Hepatocyte (in vitro differentiated cells): ENCODE results near the gene ANKEF1. TPM values are rescaled to one million over a fixed set of nuclear protein-coding genes. Genes with fewer than 3 reads are reported as not detected.

Experiments used
- DNase-seq: peaks from one replicate; pipeline ENCODE4 v3.0.0-alpha.2; 2016; ENCODE audit warnings: low spot score
- H2AFZ ChIP-seq: fragments of 200-600 bp; sonication (generic); 2 replicates; pipeline ENCODE4 v1.6.0; 2016; ENCODE audit warnings: antibody characterized with exemption, mild to moderate bottlenecking
- H3K27ac ChIP-seq: fragments of 200-600 bp; sonication (generic); 2 replicates; pipeline ENCODE4 v1.5.1; 2016; ENCODE audit warnings: mild to moderate bottlenecking
- H3K27me3 ChIP-seq: fragments of 200-600 bp; sonication (generic); 2 replicates; pipeline ENCODE4 v1.6.1; 2016
- H3K36me3 ChIP-seq: fragments of 200-600 bp; sonication (generic); replicated peaks from 2 replicates; pipeline ENCODE4 v1.5.1; 2016; ENCODE audit warnings: low read depth; ENCODE audit not compliant: insufficient read depth
- H3K4me1 ChIP-seq: fragments of 200-600 bp; sonication (generic); 2 replicates; pipeline ENCODE4 v1.5.1; 2016; ENCODE audit warnings: mild to moderate bottlenecking, moderate library complexity; ENCODE audit not compliant: insufficient read depth
- H3K4me2 ChIP-seq: fragments of 200-600 bp; sonication (generic); 2 replicates; pipeline ENCODE4 v1.6.0; 2016
- H3K4me3 ChIP-seq: fragments of 200-600 bp; sonication (generic); 2 replicates; pipeline ENCODE4 v1.5.1; 2016; ENCODE audit warnings: mild to moderate bottlenecking
- H3K79me2 ChIP-seq: fragments of 200-600 bp; sonication (generic); 2 replicates; pipeline ENCODE4 v1.6.0; 2017; ENCODE audit warnings: mild to moderate bottlenecking
- H3K9me2 ChIP-seq: fragments of 200-600 bp; sonication (generic); replicated peaks from 2 replicates; pipeline ENCODE4 v1.6.0; 2017; ENCODE audit warnings: mild to moderate bottlenecking; ENCODE audit not compliant: insufficient read depth
- H3K9me3 ChIP-seq: fragments of 200-600 bp; sonication (generic); 2 replicates; pipeline ENCODE4 v1.5.1; 2016; ENCODE audit warnings: low read depth, mild to moderate bottlenecking
- H4K20me1 ChIP-seq: fragments of 200-600 bp; sonication (generic); 2 replicates; pipeline ENCODE4 v1.6.0; 2016; ENCODE audit warnings: mild to moderate bottlenecking; ENCODE audit not compliant: insufficient read depth, poor library complexity, severe bottlenecking
- EZH2 ChIP-seq: fragments of 200-600 bp; sonication (generic); IDR thresholded peaks from 2 replicates; pipeline ENCODE4 v1.6.1; 2016; ENCODE audit warnings: antibody characterized with exemption, mild to moderate bottlenecking, borderline replicate concordance
- EZH2phosphoT487 ChIP-seq: fragments of 200-600 bp; sonication (generic); IDR thresholded peaks from one replicate; pipeline ENCODE4 v1.6.1; 2018; ENCODE audit warnings: antibody characterized with exemption, mild to moderate bottlenecking, low read depth, moderate library complexity; ENCODE audit not compliant: unreplicated experiment, severe bottlenecking
- WGBS: methylation state at CpG from one replicate; pipeline ENCODE4 v1.1.6; 2016; ENCODE audit warnings: low lambda C conversion rate; ENCODE audit errors: missing lambda C conversion rate; 5-methylcytosine and 5-hydroxymethylcytosine counted together
- polyA plus RNA-seq: library from polyadenylated mRNA; unstranded; fragments of >200 nt; fragmentation: Nextera tagmentation; extraction: Ambion mirVana; gene quantifications from 2 replicates; pipeline ENCODE4 v1.2.1, GENCODE V29; 2016
- total RNA-seq: library from RNA; depleted of rRNA; stranded (reverse); fragments of >200 nt; gene quantifications from 2 replicates; pipeline ENCODE4 v1.2.3, GENCODE V29; 2014
- TF ChIP-seq, protein P1 (sequence below): fragments of 200-600 bp; sonication (generic); IDR thresholded peaks from 2 replicates; pipeline ENCODE4 v1.5.1; 2016; ENCODE audit warnings: antibody characterized with exemption, mild to moderate bottlenecking; ENCODE audit not compliant: poor library complexity

ANKEF1 gene
- total and polyA plus RNA-seq, 2 experiments from 2014 or later = 1.2 to 4.7 TPM

DNA sequence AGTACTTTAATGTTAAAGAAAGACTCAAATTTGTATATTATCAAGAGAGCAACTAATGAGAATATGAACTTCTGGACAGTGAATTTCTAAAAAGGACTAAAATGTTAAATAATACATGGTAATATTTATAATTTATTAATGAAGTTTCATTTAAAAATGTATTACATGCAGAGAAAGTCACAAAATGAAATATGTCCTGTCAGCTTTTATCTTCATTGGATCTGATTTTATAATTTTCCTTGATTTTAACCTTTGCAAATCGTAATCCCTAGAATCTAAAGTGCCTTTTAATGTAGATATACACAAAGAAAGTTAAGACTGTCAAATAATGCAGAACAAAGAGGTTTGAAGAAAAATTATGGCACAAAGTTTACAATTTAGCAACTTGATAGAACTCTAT lies 16.4 kb downstream of the ANKEF1 start:
- Histone ChIP-seq H3K4me1 (no peaks in the 10 kb centered on the region), H3K36me3 (no peaks in the 10 kb centered on the region)

DNA sequence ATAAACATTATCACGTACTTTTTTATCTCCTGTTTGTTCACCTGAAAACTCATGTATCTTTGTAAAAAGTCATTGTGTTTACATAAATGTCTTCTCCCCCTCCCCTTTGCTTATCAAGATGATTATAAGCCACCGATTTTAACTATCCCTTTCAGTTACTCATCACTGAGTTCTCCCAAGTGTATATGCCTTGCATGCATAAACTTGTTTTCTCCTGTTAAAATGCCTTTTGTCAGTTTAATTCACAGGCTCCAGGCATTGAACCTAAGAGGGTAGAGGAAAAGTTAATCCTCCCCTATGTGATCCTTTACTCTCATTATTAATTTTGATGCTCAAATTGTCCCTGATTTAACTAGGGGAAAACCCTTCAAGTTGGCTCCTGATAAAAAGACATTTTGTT lies 24.2 kb downstream of the ANKEF1 start:
- no peaks in the 10 kb centered on the region for H3K4me1 ChIP-seq
- H3K4me3 ChIP-seq = no peak overlapping the region
- H3K9me3 ChIP-seq = no peaks in the 10 kb centered on the region
- no peaks in the 10 kb centered on the region for H3K9me2 ChIP-seq
- H3K79me2 ChIP-seq = no peaks in the 10 kb centered on the region
- no peak overlapping the region for H3K4me2 ChIP-seq
- WGBS = 22% methylated on average over 2 of the region's 2 CpGs
- H3K36me3 ChIP-seq = no peaks in the 10 kb centered on the region
- TF ChIP-seq, protein P1, sequence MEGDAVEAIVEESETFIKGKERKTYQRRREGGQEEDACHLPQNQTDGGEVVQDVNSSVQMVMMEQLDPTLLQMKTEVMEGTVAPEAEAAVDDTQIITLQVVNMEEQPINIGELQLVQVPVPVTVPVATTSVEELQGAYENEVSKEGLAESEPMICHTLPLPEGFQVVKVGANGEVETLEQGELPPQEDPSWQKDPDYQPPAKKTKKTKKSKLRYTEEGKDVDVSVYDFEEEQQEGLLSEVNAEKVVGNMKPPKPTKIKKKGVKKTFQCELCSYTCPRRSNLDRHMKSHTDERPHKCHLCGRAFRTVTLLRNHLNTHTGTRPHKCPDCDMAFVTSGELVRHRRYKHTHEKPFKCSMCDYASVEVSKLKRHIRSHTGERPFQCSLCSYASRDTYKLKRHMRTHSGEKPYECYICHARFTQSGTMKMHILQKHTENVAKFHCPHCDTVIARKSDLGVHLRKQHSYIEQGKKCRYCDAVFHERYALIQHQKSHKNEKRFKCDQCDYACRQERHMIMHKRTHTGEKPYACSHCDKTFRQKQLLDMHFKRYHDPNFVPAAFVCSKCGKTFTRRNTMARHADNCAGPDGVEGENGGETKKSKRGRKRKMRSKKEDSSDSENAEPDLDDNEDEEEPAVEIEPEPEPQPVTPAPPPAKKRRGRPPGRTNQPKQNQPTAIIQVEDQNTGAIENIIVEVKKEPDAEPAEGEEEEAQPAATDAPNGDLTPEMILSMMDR = no peak
- TF ChIP-seq EZH2phosphoT487 (no peak), EZH2 (no peak)
- H3K27ac ChIP-seq = no peak overlapping the region
- no peak overlapping the region for H2AFZ ChIP-seq
- H3K27me3 ChIP-seq = no peaks in the 10 kb centered on the region
- DNase-seq = no peak
- no peaks in the 10 kb centered on the region for H4K20me1 ChIP-seq

More for the DNA sequence above, 16.4 kb downstream of the ANKEF1 start:
- Histone ChIP-seq H3K9me3 (no peaks in the 10 kb centered on the region), H4K20me1 (no peaks in the 10 kb centered on the region), H3K4me3 (no peak overlapping the region), H3K9me2 (no peaks in the 10 kb centered on the region), H3K27me3 (no peaks in the 10 kb centered on the region), H3K4me2 (no peak overlapping the region), H3K27ac (no peak overlapping the region), H2AFZ (no peak overlapping the region), H3K79me2 (no peaks in the 10 kb centered on the region)
- TF ChIP-seq, protein P1 = no peak
- TF ChIP-seq EZH2 (no peak), EZH2phosphoT487 (no peak)
- WGBS = 92% methylated on average over 1 of the region's 1 CpG
- no peak for DNase-seq

DNA sequence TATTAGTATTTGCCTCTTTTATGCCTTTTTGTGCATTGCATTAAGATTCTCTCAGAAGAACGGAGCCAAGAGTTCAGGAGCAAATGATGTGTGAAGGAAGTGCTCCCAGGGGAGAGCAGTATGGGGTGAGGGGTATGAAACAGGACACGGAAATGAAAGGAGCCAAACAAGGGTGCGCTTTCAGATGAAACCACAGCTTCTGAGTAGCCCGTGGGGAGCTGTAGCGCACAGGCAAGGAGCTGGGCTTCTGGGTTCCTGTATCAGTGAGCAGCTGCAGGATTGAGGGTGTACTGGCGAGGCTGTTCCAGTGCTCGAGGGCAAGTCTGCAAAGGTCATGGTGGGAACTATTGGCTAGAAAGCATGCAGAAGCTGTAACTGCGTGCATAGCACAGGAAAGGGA lies 25.4 kb downstream of the ANKEF1 start:
- Histone ChIP-seq H3K4me2 (no peak overlapping the region), H3K9me2 (no peaks in the 10 kb centered on the region), H3K9me3 (no peaks in the 10 kb centered on the region), H3K4me3 (no peak overlapping the region), H2AFZ (no peak overlapping the region), H4K20me1 (no peaks in the 10 kb centered on the region), H3K79me2 (no peaks in the 10 kb centered on the region), H3K27ac (no peak overlapping the region), H3K27me3 (no peaks in the 10 kb centered on the region), H3K4me1 (no peaks in the 10 kb centered on the region), H3K36me3 (no peaks in the 10 kb centered on the region)
- no peak for DNase-seq
- TF ChIP-seq EZH2phosphoT487 (no peak), EZH2 (no peak)
- TF ChIP-seq, protein P1 = no peak
- 61% methylated on average over 8 of the region's 8 CpGs for WGBS

DNA sequence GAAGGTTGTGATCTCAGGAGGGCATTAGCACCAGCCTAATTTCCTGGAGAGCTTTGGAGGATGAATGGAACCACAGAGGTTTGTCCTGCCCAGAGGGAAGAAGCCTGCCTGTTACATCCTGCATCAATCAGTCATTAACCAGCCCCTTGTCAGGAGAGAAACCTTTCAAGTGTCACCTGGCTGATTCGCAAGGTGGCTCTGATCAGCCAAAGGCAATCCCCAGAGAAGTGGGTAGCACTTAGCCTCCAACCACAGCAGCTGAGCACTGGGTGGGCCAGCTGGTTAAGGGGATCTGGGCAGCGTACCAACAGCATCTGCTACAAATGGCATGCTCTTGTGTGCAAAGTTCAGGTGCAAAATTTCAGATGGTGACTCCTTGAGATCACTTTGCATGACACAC lies 26.9 kb downstream of the ANKEF1 start:
- H4K20me1 ChIP-seq = no peaks in the 10 kb centered on the region
- no peak overlapping the region for H2AFZ ChIP-seq
- no peaks in the 10 kb centered on the region for H3K9me3 ChIP-seq
- DNase-seq = no peak
- H3K4me3 ChIP-seq = no peak overlapping the region
- H3K27ac ChIP-seq = no peak overlapping the region
- no peaks in the 10 kb centered on the region for H3K36me3 ChIP-seq
- H3K4me2 ChIP-seq = no peak overlapping the region
- 55% methylated on average over 2 of the region's 2 CpGs for WGBS
- H3K79me2 ChIP-seq = no peaks in the 10 kb centered on the region
- H3K27me3 ChIP-seq = no peaks in the 10 kb centered on the region
- no peaks in the 10 kb centered on the region for H3K4me1 ChIP-seq
- H3K9me2 ChIP-seq = no peaks in the 10 kb centered on the region
- no peak for TF ChIP-seq EZH2phosphoT487
